H9 (cell line): ENCODE measurements around the gene SLC25A29. TPM values are rescaled to one million over a fixed set of nuclear protein-coding genes. Genes with fewer than 3 reads are reported as not detected.

ENCODE experiments used
- DNase-seq: peaks from one replicate; pipeline ENCODE4 v3.0.0-alpha.2; 2017
- H2AFZ ChIP-seq: one replicate; pipeline ENCODE4 v1.6.1; 2013; ENCODE audit warnings: mild to moderate bottlenecking, low read length, control low read depth, moderate library complexity
- H2AK5ac ChIP-seq: 2 replicates; pipeline ENCODE4 v1.6.1; 2013; ENCODE audit warnings: low read length, control low read depth, mixed read lengths; ENCODE audit not compliant: insufficient read length
- H2BK120ac ChIP-seq: one replicate; pipeline ENCODE4 v1.6.1; 2013; ENCODE audit warnings: low read depth, mild to moderate bottlenecking, low read length, control low read depth, inconsistent platforms; ENCODE audit not compliant: poor library complexity, severe bottlenecking
- H2BK12ac ChIP-seq: 2 replicates; pipeline ENCODE4 v1.6.1; 2013; ENCODE audit warnings: low read length, control low read depth, mixed read lengths, low read depth; ENCODE audit not compliant: insufficient read length
- H2BK15ac ChIP-seq: 2 replicates; pipeline ENCODE4 v1.6.1; 2013; ENCODE audit warnings: low read depth, low read length, control low read depth
- H2BK20ac ChIP-seq: one replicate; pipeline ENCODE4 v1.6.1; 2013; ENCODE audit warnings: low read depth, mild to moderate bottlenecking, low read length, control low read depth, inconsistent platforms; ENCODE audit not compliant: poor library complexity, severe bottlenecking
- H2BK5ac ChIP-seq: 2 replicates; pipeline ENCODE4 v1.6.1; 2013; ENCODE audit warnings: low read length, control low read depth, mixed read lengths; ENCODE audit not compliant: insufficient read length
- H3K14ac ChIP-seq: 2 replicates; pipeline ENCODE4 v1.6.1; 2013; ENCODE audit warnings: low read length, control low read depth; ENCODE audit not compliant: insufficient read depth
- H3K18ac ChIP-seq: 2 replicates; pipeline ENCODE4 v1.6.1; 2013; ENCODE audit warnings: low read depth, mild to moderate bottlenecking, mixed read lengths, low read length, control low read depth; ENCODE audit not compliant: insufficient read length
- H3K23ac ChIP-seq: 2 replicates; pipeline ENCODE4 v1.6.1; 2013; ENCODE audit warnings: low read length, control low read depth, mixed read lengths, low read depth; ENCODE audit not compliant: insufficient read length
- H3K23me2 ChIP-seq: 2 replicates; pipeline ENCODE4 v1.6.1; 2013; ENCODE audit warnings: low read depth, mild to moderate bottlenecking, mixed read lengths, low read length, control low read depth; ENCODE audit not compliant: insufficient read length, poor library complexity, severe bottlenecking
- H3K27ac ChIP-seq: 2 replicates; pipeline ENCODE4 v1.5.1; 2013; ENCODE audit warnings: low read length, control low read depth, mixed read lengths, low read depth; ENCODE audit not compliant: insufficient read length
- H3K27me3 ChIP-seq: 2 replicates; pipeline ENCODE4 v1.6.1; 2013; ENCODE audit warnings: low read length, control low read depth, inconsistent platforms; ENCODE audit not compliant: insufficient read depth
- H3K4ac ChIP-seq: 2 replicates; pipeline ENCODE4 v1.6.1; 2013; ENCODE audit warnings: low read depth, mild to moderate bottlenecking, control low read depth, inconsistent platforms, low read length, moderate library complexity
- H3K4me1 ChIP-seq: 2 replicates; pipeline ENCODE4 v1.6.1; 2013; ENCODE audit warnings: low read length, control low read depth, inconsistent platforms; ENCODE audit not compliant: insufficient read depth
- H3K4me2 ChIP-seq: 2 replicates; pipeline ENCODE4 v1.6.1; 2013; ENCODE audit warnings: low read length, control low read depth, mixed read lengths; ENCODE audit not compliant: insufficient read length, insufficient read depth
- H3K56ac ChIP-seq: 2 replicates; pipeline ENCODE4 v1.6.1; 2013; ENCODE audit warnings: low read depth, mild to moderate bottlenecking, mixed read lengths, low read length, control low read depth; ENCODE audit not compliant: insufficient read length
- H3K79me1 ChIP-seq: 2 replicates; pipeline ENCODE4 v1.6.1; 2013; ENCODE audit warnings: low read depth, mild to moderate bottlenecking, moderate library complexity, low read length, control low read depth, inconsistent platforms; ENCODE audit not compliant: insufficient read depth, poor library complexity, severe bottlenecking
- H3K79me2 ChIP-seq: 2 replicates; pipeline ENCODE4 v1.6.1; 2013; ENCODE audit warnings: low read length, control low read depth, inconsistent platforms; ENCODE audit not compliant: insufficient read depth
- H3K9ac ChIP-seq: 2 replicates; pipeline ENCODE4 v1.6.1; 2013; ENCODE audit warnings: low read length, control low read depth, mixed read lengths; ENCODE audit not compliant: insufficient read length; ENCODE audit errors: extremely low read depth
- H3K9me3 ChIP-seq: one replicate; pipeline ENCODE4 v1.6.1; 2013; ENCODE audit warnings: low read depth, low read length, inconsistent platforms; ENCODE audit not compliant: control insufficient read depth
- H3T11ph ChIP-seq: one replicate; pipeline ENCODE4 v1.6.1; 2013; ENCODE audit warnings: mild to moderate bottlenecking, low read length, control low read depth, inconsistent platforms
- H4K20me1 ChIP-seq: one replicate; pipeline ENCODE4 v1.6.1; 2013; ENCODE audit not compliant: control insufficient read depth, insufficient read length, insufficient read depth
- H4K5ac ChIP-seq: 2 replicates; pipeline ENCODE4 v1.6.1; 2013; ENCODE audit warnings: low read depth, mild to moderate bottlenecking, mixed read lengths, low read length, control low read depth; ENCODE audit not compliant: insufficient read length
- H4K8ac ChIP-seq: replicated peaks from 2 replicates; pipeline ENCODE4 v1.6.1; 2013; ENCODE audit warnings: low read length, control low read depth, mixed read lengths, low read depth; ENCODE audit not compliant: insufficient read length
- H4K91ac ChIP-seq: 2 replicates; pipeline ENCODE4 v1.6.1; 2013; ENCODE audit warnings: low read depth, mild to moderate bottlenecking, moderate library complexity, mixed read lengths, low read length, control low read depth; ENCODE audit not compliant: insufficient read length
- H3K27ac Mint-ChIP-seq, 3 experiments: 2 replicates in 2 of 3; 3 replicates in 1 of 3; pipeline ENCODE4 v1.8.0; 2020 to 2021; ENCODE audit warnings: mixed read lengths in 3 of 3, mild to moderate bottlenecking in 1 of 3, moderate library complexity in 1 of 3
- H3K27me3 Mint-ChIP-seq: 2 replicates; pipeline ENCODE4 v1.8.0; 2021; ENCODE audit warnings: low read depth, mild to moderate bottlenecking, moderate library complexity, mixed read lengths
- H3K36me3 Mint-ChIP-seq, 3 experiments: 2 replicates in 2 of 3; 3 replicates in 1 of 3; pipeline ENCODE4 v1.8.0; 2020 to 2021; ENCODE audit warnings: low read depth in 3 of 3, mixed read lengths in 3 of 3; ENCODE audit not compliant: insufficient read depth in 1 of 3
- H3K4me1 Mint-ChIP-seq, 2 experiments: 2 replicates each; pipeline ENCODE4 v1.8.0; 2020; ENCODE audit warnings: mixed read lengths in 2 of 2
- H3K4me3 Mint-ChIP-seq, 2 experiments: 2 replicates in 1 of 2; 3 replicates in 1 of 2; pipeline ENCODE4 v1.8.0; 2020 to 2021; ENCODE audit warnings: mild to moderate bottlenecking in 2 of 2, mixed read lengths in 2 of 2, moderate library complexity in 1 of 2
- H3K9me3 Mint-ChIP-seq, 2 experiments: 2 replicates in 1 of 2; 3 replicates in 1 of 2; pipeline ENCODE4 v1.8.0; 2020; ENCODE audit warnings: mild to moderate bottlenecking in 2 of 2, mixed read lengths in 2 of 2, moderate library complexity in 1 of 2
- CTCF ChIP-seq: fragments of 200-600 bp; sonication (generic); conservative IDR thresholded peaks from 3 replicates; pipeline ENCODE4 v1.8.0; 2021; ENCODE audit warnings: antibody characterized with exemption, mild to moderate bottlenecking
- WGBS: extraction: QIAGEN DNeasy Blood & Tissue Kit; methylation state at CpG from one replicate; pipeline ENCODE4 v1.1.7; 2013; ENCODE audit warnings: missing lambda C conversion rate, low lambda C conversion rate, mixed read lengths; ENCODE audit not compliant: insufficient read length; ENCODE audit errors: extremely low coverage; 5-methylcytosine and 5-hydroxymethylcytosine counted together
- total RNA-seq: library from RNA; stranded (reverse); gene quantifications from 2 replicates; pipeline ENCODE4 v1.2.1, GENCODE V29; 2021

SLC25A29 gene
- total RNA-seq, 1 experiment from 2014 or later = 175 TPM

GRCh38 chr14:100314724-100315123 lies 8.5 kb upstream of the SLC25A29 start:
- H3K14ac ChIP-seq = no peak overlapping the region
- H4K8ac ChIP-seq = no peak overlapping the region
- H4K91ac ChIP-seq = no peak overlapping the region
- H2BK120ac ChIP-seq = no peak overlapping the region
- no peak overlapping the region for H2AFZ ChIP-seq
- no peak overlapping the region for H3K4me2 ChIP-seq
- no peaks in the 10 kb centered on the region for H3K79me1 ChIP-seq
- no peak overlapping the region for H2AK5ac ChIP-seq
- no peak overlapping the region for H4K5ac ChIP-seq
- H3K79me2 ChIP-seq = no peaks in the 10 kb centered on the region
- Mint-ChIP-seq H3K27me3 (no peaks in the 10 kb centered on the region; the same call in 1 of the 2 replicates), H3K9me3 (no peaks in the 10 kb centered on the region), H3K36me3 (no peaks in the 10 kb centered on the region), H3K4me3 (no peak overlapping the region), H3K4me1 (peaks cover 24 to 37% of the 10 kb centered on the region in 2 experiments), H3K27ac (peak overlapping the region in 2 of 3 experiments; percentile 22 to 79; a peak in 2 of 7 replicates)
- H4K20me1 ChIP-seq = no peaks in the 10 kb centered on the region
- no peaks in the 10 kb centered on the region for H3K4me1 ChIP-seq
- H3T11ph ChIP-seq = no peak overlapping the region
- no peak for TF ChIP-seq CTCF
- no peak overlapping the region for H3K9ac ChIP-seq
- no CpG with 5 or more reads among the region's 6 CpGs for WGBS
- no peak overlapping the region for H3K4ac ChIP-seq
- no peaks in the 10 kb centered on the region; the same call in 1 of the 2 replicates for H3K27me3 ChIP-seq
- H3K56ac ChIP-seq = no peak overlapping the region
- H3K18ac ChIP-seq = no peak overlapping the region
- no peak overlapping the region for H2BK15ac ChIP-seq
- no peak overlapping the region for H2BK20ac ChIP-seq
- H3K23ac ChIP-seq = no peak overlapping the region
- no peak overlapping the region for H2BK5ac ChIP-seq
- H3K23me2 ChIP-seq = no peaks in the 10 kb centered on the region
- H3K27ac ChIP-seq = no peak overlapping the region
- no peaks in the 10 kb centered on the region for H3K9me3 ChIP-seq
- DNase-seq = no peak
- H2BK12ac ChIP-seq = no peak overlapping the region
